GM18861 (cell line): ENCODE data around the gene IL13.

ENCODE experiments used
- ATAC-seq: cut with Tn5 transposase; IDR thresholded peaks from one replicate; pipeline ENCODE4 v1.9.1; 2021; ENCODE audit not compliant: unreplicated experiment

Gene IL13

GRCh38 chr5:132655821-132656773, 1.9 kb upstream of the IL13 start:
- no peak for ATAC-seq

- no peak for ATAC-seq
These were observed 1.1 kb upstream of the IL13 start for GRCh38 chr5:132656774-132657355.

DNA sequence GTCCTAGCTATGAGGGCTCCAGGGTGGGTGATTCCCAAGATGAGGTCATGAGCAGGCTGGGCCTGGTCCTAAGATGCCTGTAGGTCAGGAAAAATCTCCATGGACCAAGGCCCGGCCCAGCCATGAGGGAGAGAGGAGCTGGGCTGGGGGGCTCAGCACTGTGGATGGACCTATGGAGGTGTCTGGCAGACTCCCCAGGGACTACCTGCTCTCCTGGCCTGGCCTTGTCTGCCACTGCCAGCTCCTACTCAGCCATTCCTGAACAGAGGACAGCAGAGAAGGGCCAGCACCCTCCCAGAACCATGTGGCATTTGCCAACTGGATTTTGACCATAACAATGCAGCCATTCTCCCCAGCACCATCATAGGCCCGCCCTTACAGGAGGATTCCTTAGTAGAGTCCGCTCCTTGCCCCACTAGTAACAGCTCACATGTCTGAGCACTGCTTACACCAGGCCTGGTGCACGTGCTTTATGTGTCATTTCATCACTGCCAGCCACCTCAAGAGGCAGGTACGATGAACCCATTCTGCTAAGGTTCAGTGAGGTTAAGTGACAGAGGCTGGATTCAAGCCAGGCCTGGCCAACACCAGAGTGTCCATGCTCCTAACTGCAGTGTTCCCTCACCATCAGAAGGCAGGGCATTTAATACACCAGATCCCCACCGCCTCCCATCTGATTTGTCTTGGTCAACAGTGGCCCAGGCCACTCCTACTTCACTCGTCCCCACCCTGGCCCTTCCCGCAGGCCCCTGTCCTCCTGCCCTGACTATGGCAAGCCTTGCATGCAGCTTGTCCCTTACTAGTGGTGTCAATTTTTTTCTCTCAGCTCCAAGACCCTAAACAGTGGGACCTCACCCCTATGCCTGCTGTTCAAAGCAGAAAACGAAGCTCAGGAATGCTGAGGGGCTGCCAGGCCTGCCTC, 669 bp downstream of the IL13 start:
- no peak for ATAC-seq

- no peak for ATAC-seq
These were observed 1.9 kb downstream of the IL13 start for GRCh38 chr5:132659598-132660493.

- ATAC-seq = no peak
These were observed 3.4 kb downstream of the IL13 start for GRCh38 chr5:132661231-132662003.

DNA sequence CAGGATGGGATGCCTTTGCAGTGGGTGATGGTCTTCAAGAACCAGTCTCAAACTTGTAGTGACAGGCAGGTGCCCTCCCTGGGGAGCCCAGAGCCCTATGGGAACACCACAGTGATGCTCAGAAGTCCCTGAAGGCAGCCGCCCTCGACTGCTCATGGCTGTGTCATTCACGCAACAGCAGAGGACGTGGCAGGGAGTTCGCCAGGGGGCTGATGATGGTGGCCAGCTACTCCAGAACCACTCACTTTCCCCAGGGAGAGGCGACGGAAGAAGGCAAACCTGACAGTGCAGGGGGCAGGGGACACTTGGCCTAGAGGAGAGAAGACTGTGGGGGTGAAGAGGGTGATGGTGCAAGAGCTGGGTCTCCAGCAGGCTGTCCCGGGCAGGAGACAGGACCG, 4.0 kb downstream of the IL13 start:
- ATAC-seq = no peak

GRCh38 chr5:132662925-132663770, 5.2 kb downstream of the IL13 start:
- peak; percentile 55 for ATAC-seq

DNA sequence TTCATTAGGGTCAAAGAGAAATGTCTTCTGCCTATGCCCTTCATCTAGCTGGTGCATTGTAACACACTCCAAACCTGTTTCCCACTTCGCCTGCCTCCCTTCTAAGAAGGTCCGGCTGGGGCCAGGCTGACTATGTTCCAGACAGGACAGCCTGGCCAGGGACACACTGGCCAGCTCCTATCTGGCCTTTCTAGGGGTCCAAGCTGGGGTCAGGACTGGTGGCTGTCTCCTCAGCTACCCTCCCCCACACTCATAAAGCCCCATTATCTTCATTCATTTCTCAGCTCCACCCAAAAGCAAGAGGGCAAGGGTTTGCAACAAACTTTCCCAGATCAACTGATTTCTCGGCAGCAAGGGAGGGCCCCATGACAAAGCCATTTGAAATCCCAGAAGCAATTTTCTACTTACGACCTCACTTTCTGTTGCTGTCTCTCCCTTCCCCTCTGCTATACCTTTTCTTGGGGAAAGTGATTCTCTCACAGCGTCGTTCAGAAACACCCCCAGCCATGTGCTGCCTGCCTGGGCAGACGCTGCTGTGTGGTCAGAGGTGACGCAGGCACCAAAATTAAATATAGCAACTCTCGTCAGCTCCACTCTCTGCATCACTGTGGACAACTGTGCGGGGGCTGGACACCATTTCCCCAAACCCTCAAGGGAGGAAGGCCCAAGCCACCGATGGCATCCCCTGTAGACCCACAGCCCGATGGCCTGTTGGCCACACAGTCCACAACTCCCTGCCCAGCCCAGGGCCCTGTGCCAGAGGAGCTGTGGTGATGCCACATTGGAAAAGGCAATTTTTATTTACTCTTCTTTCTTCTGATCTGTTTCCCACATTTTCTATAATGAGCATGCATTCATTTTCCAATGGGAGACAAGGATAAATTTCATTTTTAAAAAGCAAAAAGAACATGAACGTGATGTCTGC, 6.1 kb downstream of the IL13 start:
- ATAC-seq = peak; percentile 43

GRCh38 chr5:132664696-132665209, 6.8 kb downstream of the IL13 start:
- ATAC-seq = no peak

GRCh38 chr5:132665574-132666080, 7.7 kb downstream of the IL13 start:
- ATAC-seq = no peak

DNA sequence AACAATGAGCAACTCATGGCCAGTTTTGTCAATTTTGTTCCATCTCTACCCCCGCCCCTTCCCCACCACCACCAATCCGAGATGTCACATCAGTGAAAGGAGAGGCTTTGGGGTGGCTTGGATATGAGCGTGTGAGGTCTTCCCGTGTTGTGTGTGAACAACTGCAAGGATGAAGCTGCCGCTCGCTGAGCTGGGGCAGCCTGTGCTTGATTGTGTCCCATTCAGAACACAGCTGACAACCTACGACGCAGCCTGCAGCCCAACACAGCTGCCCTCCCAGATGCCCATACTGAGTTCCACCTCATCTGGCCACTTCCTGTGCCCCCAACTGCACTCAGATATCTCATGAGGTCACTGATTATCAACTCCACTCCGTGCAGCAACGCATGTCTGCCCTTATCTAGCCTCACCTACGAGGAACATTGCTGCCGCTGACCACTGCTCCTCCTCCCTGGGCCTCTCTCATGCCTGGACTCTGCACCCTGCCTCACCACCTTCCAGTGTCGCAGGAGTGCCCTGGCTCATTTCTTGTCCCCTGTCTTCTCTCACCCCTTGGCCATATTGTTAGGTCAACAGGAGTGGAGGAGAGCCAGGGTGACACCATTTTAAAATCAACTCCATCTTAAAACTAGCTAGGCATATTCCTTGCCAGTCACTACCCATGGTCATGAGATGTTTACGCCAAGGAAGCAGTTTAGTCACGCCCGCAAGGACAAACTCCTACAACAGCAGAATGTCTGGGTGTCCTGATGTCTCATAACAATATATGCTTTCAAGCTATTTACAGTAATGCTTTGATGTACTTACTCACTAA, 8.5 kb downstream of the IL13 start:
- no peak for ATAC-seq

DNA sequence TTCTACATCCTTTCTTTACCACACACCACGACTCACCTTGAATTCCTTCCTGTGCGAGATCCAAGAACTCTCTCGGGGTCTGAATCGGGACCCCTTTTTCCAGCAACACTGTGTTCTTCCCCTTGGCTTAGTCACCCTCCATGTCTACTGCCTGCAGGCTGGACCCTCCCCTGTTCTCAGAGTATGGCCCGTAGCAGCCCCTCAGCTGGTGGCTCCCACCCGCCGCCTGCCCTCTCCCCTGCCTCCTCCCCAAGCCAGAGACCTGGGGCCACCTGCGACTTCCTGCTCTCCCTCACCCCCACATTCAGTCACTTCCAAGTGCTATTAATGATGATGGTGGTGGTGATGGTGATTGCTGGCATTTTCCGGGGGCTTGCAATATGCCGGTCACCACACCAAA, 9.3 kb downstream of the IL13 start:
- no peak for ATAC-seq

- ATAC-seq = no peak
These were observed 10.1 kb downstream of the IL13 start for GRCh38 chr5:132667761-132668705.

DNA sequence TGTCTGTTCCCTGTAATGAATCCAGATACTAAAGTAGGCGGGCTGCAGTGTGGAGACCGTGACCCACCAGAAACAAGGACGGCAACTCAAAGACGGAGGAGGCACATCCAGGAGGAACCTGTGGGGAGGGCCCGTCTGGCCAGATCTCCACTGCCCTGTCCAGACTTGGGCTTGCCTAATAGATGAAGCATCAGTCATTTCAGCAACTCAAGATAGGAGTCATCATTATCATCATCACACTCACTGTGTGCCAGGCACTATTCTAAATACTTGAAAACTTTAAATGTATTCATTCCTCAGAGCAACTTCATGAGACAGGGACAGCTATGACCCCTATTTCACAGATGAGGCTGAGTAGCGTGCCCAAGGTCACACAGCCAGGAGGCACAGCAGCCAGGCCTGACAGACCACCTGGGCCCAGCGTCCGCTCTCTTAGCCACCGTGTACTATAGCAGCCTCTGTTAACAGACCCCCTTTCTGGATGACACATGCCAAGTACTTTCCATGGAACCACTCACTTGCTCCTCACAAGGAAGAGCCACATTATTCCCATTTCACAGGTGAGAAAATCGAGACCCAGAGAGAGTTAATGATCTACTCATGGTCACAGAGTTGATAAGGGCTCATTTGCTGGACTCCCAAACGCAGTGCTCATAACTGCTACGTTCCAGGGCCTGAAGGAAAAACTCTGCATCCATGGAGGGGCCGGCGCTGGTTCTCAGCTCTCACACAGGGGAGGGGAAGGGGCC, 10.9 kb downstream of the IL13 start:
- no peak for ATAC-seq

GRCh38 chr5:132669455-132669820, 11.5 kb downstream of the IL13 start:
- ATAC-seq = no peak
